GM13976 (cell line): ENCODE data around the gene APPBP2.

Experiments used
- DNase-seq: peaks from one replicate; pipeline ENCODE4 v3.0.0; 2012; ENCODE audit warnings: low spot score
- CTCF ChIP-seq: IDR thresholded peaks from 2 replicates; pipeline ENCODE4 v1.5.1; 2012; ENCODE audit warnings: borderline replicate concordance, mild to moderate bottlenecking; ENCODE audit not compliant: insufficient read depth; ENCODE audit errors: extremely low read depth, missing control alignments, control extremely low read depth
- in situ Hi-C: fragments of 300-500 bp; cut with MboI; formaldehyde crosslinking; loops from one replicate; pipeline ENCODE4 v1.12.0; 2022; ENCODE audit warnings: low sequenced_read_pairs, mixed read lengths, inconsistent platforms; ENCODE audit not compliant: unreplicated experiment

Gene APPBP2

GRCh38 chr17:60545465-60546191 lies 19.6 kb upstream of the APPBP2 start:
- no peak for TF ChIP-seq CTCF
- no peak for DNase-seq
- in situ Hi-C loops, result no loop called here

- DNase-seq, result no peak
- in situ Hi-C loops, result no loop called here
- no peak for TF ChIP-seq CTCF
Observed at GRCh38 chr17:60542071-60542470, 16.0 kb upstream of the APPBP2 start.

- no peak for TF ChIP-seq CTCF
- DNase-seq, result no peak
- in situ Hi-C loops, result no loop called here
Observed at GRCh38 chr17:60540460-60540859, 14.4 kb upstream of the APPBP2 start.

GRCh38 chr17:60539807-60540206 lies 13.8 kb upstream of the APPBP2 start:
- in situ Hi-C loops, result no loop called here
- DNase-seq, result no peak
- no peak for TF ChIP-seq CTCF

GRCh38 chr17:60538726-60539125 lies 12.7 kb upstream of the APPBP2 start:
- in situ Hi-C loops, result no loop called here
- no peak for DNase-seq
- no peak for TF ChIP-seq CTCF

- DNase-seq, result no peak
- no peak for TF ChIP-seq CTCF
- in situ Hi-C loops, result no loop called here
Observed at GRCh38 chr17:60535382-60536279, 9.6 kb upstream of the APPBP2 start.
